Epidermal melanocyte (primary cell): Measurements from ENCODE around the gene EML6.

Source experiments
- DNase-seq: peaks from one replicate; pipeline ENCODE4 v3.0.0; 2011; ENCODE audit warnings: low spot score; ENCODE audit not compliant: insufficient read length

EML6 gene

GRCh38 chr2:54944724-54945326, 221.4 kb downstream of the EML6 start:
- no peak for DNase-seq

GRCh38 chr2:54945391-54946219, 222.1 kb downstream of the EML6 start:
- no peak for DNase-seq

GRCh38 chr2:54946220-54946805, 222.9 kb downstream of the EML6 start:
- DNase-seq, result no peak

DNA sequence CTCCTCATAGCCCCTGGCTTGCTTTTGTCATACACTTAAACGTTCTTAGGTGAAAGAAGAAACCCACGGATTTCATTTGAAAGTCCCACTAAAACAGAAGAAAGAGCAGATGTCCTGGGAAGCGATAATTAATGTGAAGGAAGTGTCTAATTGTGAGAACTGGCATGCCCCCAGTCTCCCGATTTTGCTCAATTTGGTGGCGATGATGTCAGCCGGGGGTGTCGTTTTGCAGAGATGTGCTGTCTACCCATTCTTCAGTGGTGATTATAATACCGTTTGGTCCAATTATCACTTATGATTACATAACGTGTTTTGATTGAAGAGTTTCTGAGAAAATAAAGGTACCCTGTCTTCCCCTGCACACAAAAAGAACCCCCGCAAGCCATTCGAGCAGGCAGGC, 223.7 kb downstream of the EML6 start:
- DNase-seq, result no peak

DNA sequence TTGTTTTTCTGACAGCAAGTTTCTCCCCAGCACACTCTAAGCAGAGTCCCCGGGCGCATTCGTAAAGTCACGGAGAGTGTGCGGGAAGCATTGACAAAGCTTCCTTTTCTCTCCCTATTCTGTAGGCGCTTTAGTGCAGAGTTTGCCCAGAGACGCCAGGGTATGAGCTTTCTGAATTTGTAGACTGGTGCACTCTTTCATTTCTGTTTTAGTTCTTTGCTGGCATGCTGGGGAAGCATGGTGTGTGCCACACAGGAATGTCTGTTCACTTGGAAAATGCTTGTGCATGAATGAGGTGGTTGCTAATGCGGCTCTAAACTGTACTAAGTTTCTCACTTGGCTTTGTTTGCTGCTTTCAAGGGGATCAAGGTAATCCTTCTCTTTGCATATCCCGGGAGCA, 224.2 kb downstream of the EML6 start:
- DNase-seq, result no peak

DNA sequence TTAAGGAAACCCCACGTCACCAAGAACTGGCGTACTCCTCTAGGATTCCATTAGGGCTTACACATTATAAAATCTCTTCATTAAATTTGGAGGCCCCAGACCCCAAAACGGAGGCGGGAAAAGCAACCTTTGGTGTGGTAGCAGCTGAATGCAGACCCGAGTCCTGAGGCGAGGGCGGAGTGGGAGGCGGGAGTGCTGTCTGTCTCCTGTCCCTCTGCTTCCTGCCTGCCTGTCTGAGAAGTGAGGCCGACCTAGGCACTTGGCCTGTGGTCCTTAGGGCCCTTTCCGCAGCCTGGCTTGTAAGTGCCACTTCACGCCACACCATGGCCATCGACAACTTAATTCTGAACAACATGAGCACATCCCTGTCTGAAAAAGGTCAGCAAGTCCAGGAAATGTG, 224.7 kb downstream of the EML6 start:
- DNase-seq, result no peak

DNA sequence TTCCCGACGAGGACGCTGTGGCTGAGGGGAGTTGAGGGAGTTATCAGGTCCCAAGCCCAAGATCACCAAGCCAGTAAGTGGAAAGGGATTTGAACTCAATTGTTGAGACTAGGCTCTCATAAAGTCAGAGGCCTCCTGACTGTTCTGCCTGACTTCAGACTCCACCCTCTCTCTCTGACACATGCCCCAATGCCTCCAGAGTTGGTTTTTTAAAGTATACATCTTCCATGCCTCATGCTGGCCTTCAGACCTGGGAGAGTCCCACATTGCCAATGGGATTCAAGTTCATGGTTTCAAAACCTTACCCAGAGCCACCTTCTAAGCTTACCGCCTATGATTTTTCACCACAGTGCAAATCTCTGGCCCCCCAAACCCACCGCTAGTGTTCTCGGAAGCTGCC, 226.0 kb downstream of the EML6 start:
- DNase-seq, result no peak

DNA sequence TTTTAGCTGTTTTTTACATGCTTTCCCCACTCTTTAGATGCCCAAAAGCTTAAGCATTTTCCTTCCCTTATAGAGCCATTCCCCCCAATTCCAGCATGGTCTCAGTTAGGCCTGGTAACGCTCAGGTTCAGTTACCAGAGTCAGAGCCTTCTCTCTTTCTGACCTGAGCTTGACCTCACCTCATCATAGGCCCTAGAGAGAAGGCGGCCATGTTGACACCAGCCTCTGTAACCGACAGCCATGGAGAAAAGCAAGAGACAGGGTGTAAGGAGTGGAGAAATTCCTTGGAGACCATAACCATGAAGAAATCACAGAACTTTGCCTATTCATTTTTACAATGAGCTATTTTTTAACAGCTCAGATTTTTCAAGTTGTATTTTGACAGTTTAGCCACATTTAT, 227.3 kb downstream of the EML6 start:
- no peak for DNase-seq

- DNase-seq, result no peak
Observed at GRCh38 chr2:54952425-54952824, 229.0 kb downstream of the EML6 start.

GRCh38 chr2:54952978-54953456, 229.6 kb downstream of the EML6 start:
- no peak for DNase-seq

GRCh38 chr2:54954158-54954557, 230.7 kb downstream of the EML6 start:
- DNase-seq, result no peak

GRCh38 chr2:54954705-54955357, 231.4 kb downstream of the EML6 start:
- no peak for DNase-seq

DNA sequence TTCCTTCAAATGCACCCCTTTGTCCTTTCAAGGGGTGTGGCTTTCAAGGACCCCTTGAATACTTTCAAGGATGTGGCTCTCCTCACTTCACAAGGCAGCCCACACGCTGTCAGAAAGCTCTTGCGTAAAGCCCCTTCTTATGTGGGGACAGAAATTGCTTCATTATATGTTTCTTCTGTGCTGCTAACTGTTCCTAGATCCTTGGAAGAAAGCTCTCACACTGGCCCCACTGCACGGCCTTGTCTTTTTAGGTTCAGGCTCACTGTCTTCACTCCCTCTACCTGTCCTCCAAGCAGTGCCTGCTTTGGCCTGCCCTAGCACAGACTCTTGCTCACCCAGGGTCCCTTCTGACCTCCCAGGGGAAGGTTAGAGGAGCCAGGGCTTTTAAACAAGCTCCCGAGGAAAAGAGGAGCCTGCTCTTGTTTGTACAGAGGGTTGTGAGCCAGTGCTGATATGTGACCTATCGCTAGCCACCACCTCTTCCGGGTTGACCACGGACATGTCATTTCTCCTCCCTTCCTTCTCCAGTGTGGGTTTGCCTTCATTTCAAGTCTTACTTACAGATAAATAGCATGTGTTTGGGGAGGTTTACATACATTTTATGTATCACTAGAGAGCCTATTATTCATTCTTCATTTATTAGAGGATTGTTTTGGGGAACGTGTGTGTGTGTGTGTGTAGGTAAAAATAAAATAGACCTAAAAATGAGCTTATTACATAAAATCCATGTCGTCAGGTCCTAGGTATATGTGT, 232.1 kb downstream of the EML6 start:
- DNase-seq, result no peak

GRCh38 chr2:54956111-54956627, 232.7 kb downstream of the EML6 start:
- DNase-seq, result no peak

DNA sequence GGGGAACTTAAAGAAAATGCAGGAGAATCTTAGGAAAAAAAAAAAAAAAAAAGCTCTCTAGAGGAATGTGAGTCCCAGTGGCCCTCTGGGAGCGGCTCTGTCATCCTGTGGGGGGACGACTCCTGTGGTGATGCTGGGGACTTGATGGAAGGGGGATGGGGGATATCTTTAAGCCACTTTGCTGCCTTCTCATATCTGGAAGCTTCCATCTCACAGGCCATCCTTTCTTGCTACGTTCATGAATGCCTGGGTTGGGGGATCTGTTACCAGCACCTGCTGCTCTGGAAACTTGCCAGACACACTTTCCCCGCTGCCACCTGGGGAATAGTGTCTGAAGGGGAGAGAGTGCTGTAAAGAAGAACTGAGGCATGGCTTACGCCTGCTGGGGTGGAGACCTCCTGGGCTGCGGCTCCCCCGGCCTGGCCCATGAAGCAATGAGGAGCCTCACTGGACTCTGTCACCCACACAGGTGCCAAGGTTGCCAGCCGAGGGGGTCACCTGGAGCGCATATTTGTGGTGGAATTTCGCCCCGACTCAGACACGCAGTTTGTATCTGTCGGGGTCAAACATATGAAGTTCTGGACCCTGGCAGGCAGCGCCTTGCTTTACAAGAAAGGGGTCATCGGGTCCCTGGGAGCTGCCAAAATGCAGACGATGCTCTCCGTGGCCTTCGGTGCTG, 234.0 kb downstream of the EML6 start:
- no peak for DNase-seq

- DNase-seq, result no peak
Observed at GRCh38 chr2:54958717-54959371, 235.4 kb downstream of the EML6 start.

GRCh38 chr2:54960164-54960563, 236.7 kb downstream of the EML6 start:
- no peak for DNase-seq

DNA sequence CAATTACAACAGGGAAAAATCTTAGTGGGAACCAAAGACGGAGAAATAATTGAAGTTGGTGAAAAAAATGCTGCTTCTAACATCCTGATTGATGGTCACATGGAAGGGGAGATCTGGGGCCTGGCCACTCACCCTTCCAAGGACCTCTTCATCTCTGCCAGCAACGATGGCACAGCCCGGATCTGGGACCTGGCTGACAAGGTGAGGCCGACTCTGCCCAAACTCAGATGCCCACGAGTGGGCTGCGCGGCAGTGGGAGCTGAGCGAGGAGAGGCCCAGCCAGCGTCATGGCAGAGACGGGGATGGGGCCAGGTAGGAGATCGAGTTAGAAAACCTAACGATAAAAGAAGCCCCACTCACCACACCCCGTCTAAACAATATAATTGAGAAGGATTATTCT, 239.0 kb downstream of the EML6 start:
- no peak for DNase-seq

DNA sequence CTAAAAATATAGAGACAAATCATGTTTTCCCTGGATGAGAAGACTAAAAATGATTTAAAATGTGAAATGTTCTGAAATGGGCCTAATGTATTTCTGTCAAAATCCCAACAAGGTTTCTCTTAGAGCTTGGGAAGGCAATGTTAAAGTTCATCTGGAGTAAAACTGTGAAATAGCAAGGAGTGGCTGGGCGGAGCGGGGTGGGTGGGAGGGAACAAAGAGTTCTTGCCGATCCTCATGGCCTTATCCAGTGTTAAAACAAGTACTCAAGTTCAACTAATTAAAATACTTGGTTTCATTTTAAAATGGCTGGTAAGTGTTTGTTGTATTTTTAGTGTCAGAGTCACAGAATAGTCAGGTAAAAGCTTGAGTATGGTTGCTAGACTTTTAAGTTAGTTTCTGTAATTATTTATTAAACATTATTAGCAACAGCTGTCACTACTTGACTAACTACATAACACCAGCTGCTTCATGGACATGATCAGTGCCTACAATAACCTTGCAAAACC, 239.5 kb downstream of the EML6 start:
- no peak for DNase-seq

GRCh38 chr2:54963476-54963875, 240.0 kb downstream of the EML6 start:
- no peak for DNase-seq
